ENCODE data around the gene CDH22. TPM values are rescaled to one million over a fixed set of nuclear protein-coding genes. Genes with fewer than 3 reads are reported as not detected.

CDH22 gene
- total RNA-seq, 1 donor from 2014 or later: not detected

DNA sequence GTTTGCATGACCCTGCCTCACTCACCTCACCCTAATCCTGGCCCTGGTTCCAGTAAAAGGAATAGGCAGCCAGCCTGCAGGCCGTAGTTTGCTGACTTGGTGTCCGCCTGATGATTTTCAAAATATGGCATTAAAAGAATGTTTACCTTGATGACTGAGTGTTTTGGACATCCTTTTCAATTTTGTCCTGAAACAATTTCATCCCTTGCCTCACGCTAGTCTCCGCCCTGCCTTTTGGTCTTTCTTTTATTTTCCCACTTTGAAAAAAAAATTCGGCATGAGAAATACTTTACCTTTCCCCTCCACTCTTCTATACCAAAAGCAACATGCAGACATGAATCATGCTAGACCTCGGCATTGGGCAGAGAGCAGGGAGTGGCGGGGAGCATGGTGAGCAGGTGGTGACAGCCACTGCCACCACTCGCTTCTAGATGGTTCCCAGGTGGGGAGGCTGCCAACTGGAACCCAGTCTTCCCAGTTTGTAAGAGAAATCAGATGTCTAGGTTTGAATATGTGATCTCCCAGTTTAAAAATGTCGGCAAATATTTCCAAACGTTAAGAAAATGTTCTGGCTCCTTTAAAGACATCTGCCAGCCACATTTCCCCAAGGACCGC is 180.8 kb downstream of the CDH22 start:
- intact Hi-C loops (cut with micrococcal nuclease): no loop called here

DNA sequence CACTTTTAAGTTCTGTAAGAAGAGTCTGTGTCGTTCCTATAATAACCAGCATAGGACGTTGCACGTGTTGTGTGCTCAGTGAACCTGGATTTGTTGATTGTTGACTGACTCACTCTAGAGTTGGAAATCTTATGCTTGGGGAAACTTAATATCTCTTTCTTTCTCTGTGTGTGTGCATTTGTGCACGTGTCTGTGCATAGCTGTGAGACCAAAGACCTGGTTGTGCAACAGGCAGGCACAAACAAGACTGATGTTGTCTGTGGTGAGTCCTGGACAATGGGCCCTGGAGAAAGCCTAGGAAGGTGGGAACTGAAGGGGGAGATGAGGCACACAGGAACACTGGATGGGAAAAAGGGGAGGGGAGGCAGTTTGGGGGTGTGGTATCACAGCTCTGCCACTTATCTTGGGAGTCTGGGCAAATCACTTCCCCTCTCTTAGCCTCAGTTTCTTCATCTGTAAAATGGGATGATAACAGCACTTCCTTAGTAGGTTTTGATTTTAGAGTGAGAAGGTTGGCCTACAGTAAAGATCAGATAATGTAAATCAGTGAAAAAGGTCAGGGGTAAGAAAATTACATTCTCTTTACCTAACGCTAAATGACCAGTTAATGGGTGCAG is 181.8 kb downstream of the CDH22 start:
- intact Hi-C loops (cut with micrococcal nuclease): no loop called here

Other genes with a start within 250 kb of the CDH22 start
- gene NCOA5, start 218.5 kb downstream of the CDH22 start, total RNA-seq: 36.5 and 40.2 TPM in 2 replicates
- 1.7 and 3.2 TPM in 2 replicates for gene CD40, start 190.2 kb downstream of the CDH22 start, total RNA-seq
- 97.7 and 112 TPM in 2 replicates for gene ELMO2, start 98.1 kb upstream of the CDH22 start, total RNA-seq
- 1.3 and 1.6 TPM in 2 replicates for gene ZNF334, start 205.1 kb upstream of the CDH22 start, total RNA-seq
- 0.17 TPM in 1 of 2 replicates, not detected in the other for gene OCSTAMP, start 242.2 kb upstream of the CDH22 start, total RNA-seq